ENCODE results near the gene ATP6V1C2. TPM values are rescaled to one million over a fixed set of nuclear protein-coding genes. Genes with fewer than 3 reads are reported as not detected.

ATP6V1C2 gene
- total RNA-seq, 2 experiments from 2014 or later = not detected

DNA sequence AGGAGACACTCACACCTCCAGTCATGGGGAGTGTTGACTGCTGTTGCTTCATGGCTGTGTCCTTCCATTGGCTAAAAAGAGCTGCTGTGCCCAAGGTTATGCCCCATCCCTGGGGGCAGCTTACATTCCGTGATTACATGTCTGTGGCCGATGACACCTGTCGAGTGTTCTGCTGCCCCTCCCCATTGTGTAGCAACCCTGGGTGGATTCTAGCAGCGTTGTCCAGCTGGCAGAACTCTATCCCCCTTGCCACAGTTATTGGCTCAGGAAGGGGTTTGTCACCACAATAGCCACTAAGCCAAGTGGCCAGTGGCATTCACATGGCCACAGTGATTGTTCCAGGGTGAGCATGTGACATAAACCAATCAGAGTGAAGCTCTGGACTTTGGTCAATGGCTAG, 102.8 kb downstream of the ATP6V1C2 start:
- no peak for ATAC-seq (ENCODE audit: poor library complexity)
- H3K27me3 Mint-ChIP-seq = peaks cover 35% of the 10 kb centered on the region

DNA sequence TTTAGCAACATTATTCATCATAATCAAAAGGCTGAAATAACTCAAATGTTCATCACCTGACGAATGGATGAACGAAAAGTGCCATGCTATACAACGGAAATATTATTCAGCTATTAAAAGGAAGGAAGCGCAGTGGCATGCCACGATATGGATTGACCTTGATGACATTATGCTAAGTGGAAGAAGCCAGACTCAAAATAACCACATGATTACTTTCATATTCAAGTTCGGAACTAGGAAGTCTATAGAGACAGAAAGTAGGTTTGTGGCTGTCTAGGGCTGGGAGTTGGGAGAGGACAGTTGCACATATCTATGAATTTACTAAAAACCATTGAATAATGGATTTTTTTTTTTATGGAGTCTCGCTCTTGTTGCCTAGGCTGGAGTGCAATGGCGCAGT, 104.6 kb downstream of the ATP6V1C2 start:
- DNase-seq (no peak), ATAC-seq (ENCODE audit: poor library complexity) (no peak)
- H3K4me3 ChIP-seq (ENCODE audit: low read length) = no peak overlapping the region
- TF ChIP-seq, protein P1, sequence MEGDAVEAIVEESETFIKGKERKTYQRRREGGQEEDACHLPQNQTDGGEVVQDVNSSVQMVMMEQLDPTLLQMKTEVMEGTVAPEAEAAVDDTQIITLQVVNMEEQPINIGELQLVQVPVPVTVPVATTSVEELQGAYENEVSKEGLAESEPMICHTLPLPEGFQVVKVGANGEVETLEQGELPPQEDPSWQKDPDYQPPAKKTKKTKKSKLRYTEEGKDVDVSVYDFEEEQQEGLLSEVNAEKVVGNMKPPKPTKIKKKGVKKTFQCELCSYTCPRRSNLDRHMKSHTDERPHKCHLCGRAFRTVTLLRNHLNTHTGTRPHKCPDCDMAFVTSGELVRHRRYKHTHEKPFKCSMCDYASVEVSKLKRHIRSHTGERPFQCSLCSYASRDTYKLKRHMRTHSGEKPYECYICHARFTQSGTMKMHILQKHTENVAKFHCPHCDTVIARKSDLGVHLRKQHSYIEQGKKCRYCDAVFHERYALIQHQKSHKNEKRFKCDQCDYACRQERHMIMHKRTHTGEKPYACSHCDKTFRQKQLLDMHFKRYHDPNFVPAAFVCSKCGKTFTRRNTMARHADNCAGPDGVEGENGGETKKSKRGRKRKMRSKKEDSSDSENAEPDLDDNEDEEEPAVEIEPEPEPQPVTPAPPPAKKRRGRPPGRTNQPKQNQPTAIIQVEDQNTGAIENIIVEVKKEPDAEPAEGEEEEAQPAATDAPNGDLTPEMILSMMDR (IDR thresholded peaks at IDR 0.05) = no peak
- no peaks in the 10 kb centered on the region for H3K9me3 Mint-ChIP-seq
- no peaks in the 10 kb centered on the region for H3K4me1 Mint-ChIP-seq (ENCODE audit: low read depth)
- CTCF ChIA-PET = no interaction called here
- peaks cover 3 to 11% of the 10 kb centered on the region in 2 experiments for H3K27me3 ChIP-seq (ENCODE audit: control insufficient read depth in 1 of 2, insufficient read depth in 2 of 2, low read length in 2 of 2)
- H3K4me3 Mint-ChIP-seq = no peak overlapping the region
- H3K36me3 ChIP-seq (ENCODE audit: insufficient read depth, low read length) = no peaks in the 10 kb centered on the region
- H3K27ac Mint-ChIP-seq = no peak overlapping the region
- H3K9me3 ChIP-seq (ENCODE audit: control insufficient read depth in 1 of 2, insufficient read depth in 1 of 2, low read length in 2 of 2) = no peaks in the 10 kb centered on the region
- POLR2A ChIA-PET = no interaction called here
- H3K4me1 ChIP-seq (ENCODE audit: insufficient read depth, low read length) = no peaks in the 10 kb centered on the region
- peaks cover 27% of the 10 kb centered on the region for H3K27me3 Mint-ChIP-seq
- H3K27ac ChIP-seq (ENCODE audit: low read depth in 1 of 2, low read length in 2 of 2) = no peak overlapping the region
- intact Hi-C loops (cut with DNase I, micrococcal nuclease) = no loop called here
- H3K36me3 Mint-ChIP-seq (ENCODE audit: low read depth) = no peaks in the 10 kb centered on the region

More for the DNA sequence above, 102.8 kb downstream of the ATP6V1C2 start:
- Mint-ChIP-seq H3K9me3 (no peaks in the 10 kb centered on the region), H3K36me3 (ENCODE audit: low read depth) (no peaks in the 10 kb centered on the region), H3K4me3 (no peak overlapping the region), H3K27ac (no peak overlapping the region), H3K4me1 (ENCODE audit: low read depth) (no peaks in the 10 kb centered on the region)
- no peaks in the 10 kb centered on the region for H3K4me1 ChIP-seq (ENCODE audit: insufficient read depth, low read length)
- H3K36me3 ChIP-seq (ENCODE audit: insufficient read depth, low read length) = no peaks in the 10 kb centered on the region
- ChIA-PET POLR2A (no interaction called here), CTCF (interaction anchor here (2.5 kb wide), 1 partner anchor 8 kb away, joined by 13 read pairs; no protein-coding TSS in a partner anchor)
- no peak for DNase-seq
- H3K4me3 ChIP-seq (ENCODE audit: low read length) = no peak overlapping the region
- TF ChIP-seq, protein P1 (IDR thresholded peaks at IDR 0.05) = no peak
- H3K27me3 ChIP-seq (ENCODE audit: control insufficient read depth in 1 of 2, insufficient read depth in 2 of 2, low read length in 2 of 2) = peaks cover 0 to 6% of the 10 kb centered on the region in 2 experiments
- H3K9me3 ChIP-seq (ENCODE audit: control insufficient read depth in 1 of 2, insufficient read depth in 1 of 2, low read length in 2 of 2) = no peaks in the 10 kb centered on the region
- H3K27ac ChIP-seq (ENCODE audit: low read depth in 1 of 2, low read length in 2 of 2) = no peak overlapping the region
- intact Hi-C loops (cut with DNase I, micrococcal nuclease) = no loop called here

DNA sequence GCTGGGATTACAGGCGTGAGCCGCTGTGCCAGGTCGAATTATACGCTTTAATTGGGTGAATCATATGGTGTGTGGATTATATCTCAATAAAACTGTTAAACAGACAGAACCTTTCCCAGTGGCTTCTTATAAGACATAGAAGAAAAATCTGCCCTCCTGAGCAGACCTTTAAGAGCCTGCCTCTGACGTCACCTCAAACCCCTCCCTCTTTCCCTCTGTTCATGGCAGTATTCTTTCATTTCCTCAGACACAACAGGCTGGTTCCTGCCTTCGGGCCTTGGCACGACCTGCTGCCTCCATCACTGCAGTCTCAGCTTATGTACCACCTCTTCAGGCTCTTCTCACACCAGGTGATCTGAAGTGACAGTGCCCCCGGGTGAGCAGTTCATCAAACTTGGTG, 105.2 kb downstream of the ATP6V1C2 start:
- no peaks in the 10 kb centered on the region for H3K9me3 Mint-ChIP-seq
- intact Hi-C loops (cut with DNase I, micrococcal nuclease) = no loop called here
- ATAC-seq (ENCODE audit: poor library complexity) = no peak
- peaks cover 29% of the 10 kb centered on the region for H3K27me3 Mint-ChIP-seq
- H3K4me3 Mint-ChIP-seq = no peak overlapping the region
- ChIA-PET CTCF (no interaction called here), POLR2A (no interaction called here)
- DNase-seq = no peak
- TF ChIP-seq, protein P1 (IDR thresholded peaks at IDR 0.05) = no peak
- H3K36me3 ChIP-seq (ENCODE audit: insufficient read depth, low read length) = no peaks in the 10 kb centered on the region
- peaks cover 8 to 11% of the 10 kb centered on the region in 2 experiments for H3K27me3 ChIP-seq (ENCODE audit: control insufficient read depth in 1 of 2, insufficient read depth in 2 of 2, low read length in 2 of 2)
- H3K27ac Mint-ChIP-seq = no peak overlapping the region
- no peak overlapping the region for H3K27ac ChIP-seq (ENCODE audit: low read depth in 1 of 2, low read length in 2 of 2)
- H3K4me3 ChIP-seq (ENCODE audit: low read length) = no peak overlapping the region
- no peaks in the 10 kb centered on the region for H3K36me3 Mint-ChIP-seq (ENCODE audit: low read depth)
- H3K9me3 ChIP-seq (ENCODE audit: control insufficient read depth in 1 of 2, insufficient read depth in 1 of 2, low read length in 2 of 2) = no peaks in the 10 kb centered on the region
- H3K4me1 ChIP-seq (ENCODE audit: insufficient read depth, low read length) = no peaks in the 10 kb centered on the region
- no peaks in the 10 kb centered on the region for H3K4me1 Mint-ChIP-seq (ENCODE audit: low read depth)
